ENCODE measurements around the gene SEH1L.
"Not testable (repeated sequence)": the region's sequence is repeated elsewhere in the genome, so short reads cannot be mapped to it uniquely, and the experiment has no call there.

Gene SEH1L, protein sequence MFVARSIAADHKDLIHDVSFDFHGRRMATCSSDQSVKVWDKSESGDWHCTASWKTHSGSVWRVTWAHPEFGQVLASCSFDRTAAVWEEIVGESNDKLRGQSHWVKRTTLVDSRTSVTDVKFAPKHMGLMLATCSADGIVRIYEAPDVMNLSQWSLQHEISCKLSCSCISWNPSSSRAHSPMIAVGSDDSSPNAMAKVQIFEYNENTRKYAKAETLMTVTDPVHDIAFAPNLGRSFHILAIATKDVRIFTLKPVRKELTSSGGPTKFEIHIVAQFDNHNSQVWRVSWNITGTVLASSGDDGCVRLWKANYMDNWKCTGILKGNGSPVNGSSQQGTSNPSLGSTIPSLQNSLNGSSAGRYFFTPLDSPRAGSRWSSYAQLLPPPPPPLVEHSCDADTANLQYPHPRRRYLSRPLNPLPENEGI

DNA sequence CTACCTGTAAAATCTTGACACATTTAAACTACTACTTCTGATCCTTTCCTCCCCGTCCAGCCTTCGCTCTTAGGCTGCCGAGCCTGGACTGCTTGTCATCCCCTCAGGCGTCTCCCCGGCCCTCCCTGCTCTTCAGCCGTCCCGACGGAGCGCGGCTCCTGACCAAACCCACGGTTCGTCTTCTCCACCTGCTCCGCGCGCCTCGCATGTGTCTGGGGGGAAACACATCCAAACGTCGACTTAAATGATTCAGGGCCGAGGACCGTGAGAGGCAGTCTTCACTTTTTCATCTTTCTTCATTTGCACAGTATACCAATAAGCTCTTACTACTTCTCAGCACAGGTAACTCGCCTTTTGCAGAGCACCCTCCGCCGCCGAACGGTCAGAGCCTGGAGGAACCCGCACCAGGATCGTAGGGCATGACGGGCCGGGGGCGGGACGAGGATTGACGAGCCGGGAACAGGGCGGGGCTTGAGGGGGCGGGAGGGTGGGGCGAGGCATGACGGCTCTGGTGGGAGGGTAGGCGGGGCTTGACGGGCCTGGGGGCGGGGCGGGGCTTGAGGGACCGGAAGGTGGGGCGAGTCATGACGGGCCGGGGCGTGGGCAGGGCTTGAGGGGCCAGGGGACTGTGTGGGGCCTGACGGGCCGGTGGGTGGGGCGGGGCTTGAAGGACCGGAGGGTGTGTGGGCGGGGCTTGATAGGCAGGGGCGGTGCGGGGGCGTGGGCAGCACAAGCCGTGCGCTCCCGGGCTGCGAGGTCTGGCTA is at the start of gene SEH1L:
SEH1L (plus strand) TSS at position 727 of the 765 bp plus-strand sequence. CDS start 111 bp downstream, outside the sequence.
- peak; percentile 99 for DNase-seq

DNA sequence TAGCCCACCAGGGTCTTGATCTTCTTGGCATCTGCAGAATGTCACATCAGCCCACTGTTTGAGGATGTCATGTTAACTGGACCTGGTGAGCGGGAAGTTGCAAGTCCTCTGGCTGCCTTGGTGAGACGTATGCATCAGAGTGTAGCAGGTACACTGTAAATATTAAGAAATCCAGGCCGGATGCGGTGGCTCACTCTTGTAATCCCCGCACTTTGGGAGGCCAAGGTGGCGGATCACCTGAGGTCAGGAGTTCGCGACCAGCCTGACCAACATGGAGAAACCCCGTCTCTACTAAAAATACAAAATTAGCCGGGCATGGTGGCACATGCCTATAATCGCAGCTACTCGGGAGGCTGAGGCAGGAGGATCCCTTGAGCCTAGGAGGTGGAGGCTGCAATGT is 46.6 kb upstream of the SEH1L start:
- not testable (repeated sequence) for DNase-seq

DNA sequence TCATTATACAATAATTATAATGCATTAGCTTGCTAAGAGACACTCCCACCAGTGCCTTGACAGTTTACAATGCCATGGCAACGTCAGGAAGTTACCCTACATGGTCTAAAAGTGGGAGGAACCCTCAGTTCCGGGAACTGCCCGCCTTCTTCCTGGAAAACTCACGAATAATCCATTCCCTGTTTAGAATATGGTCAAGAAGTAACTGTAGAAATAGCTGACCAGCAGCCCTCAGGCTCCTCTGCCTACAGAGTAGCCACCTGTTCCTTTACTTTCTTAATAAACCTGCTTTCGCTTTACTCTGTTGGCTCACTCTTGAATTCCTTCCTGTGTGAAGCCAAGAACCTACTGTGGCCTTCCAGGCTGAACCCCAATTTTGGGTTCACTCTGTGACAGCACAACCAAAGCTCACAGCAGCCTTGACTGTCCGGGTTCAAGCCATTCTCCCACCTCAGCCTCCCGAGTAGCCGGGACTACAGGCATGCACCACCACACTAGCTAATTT is 43.7 kb upstream of the SEH1L start:
- DNase-seq, result no peak

DNA sequence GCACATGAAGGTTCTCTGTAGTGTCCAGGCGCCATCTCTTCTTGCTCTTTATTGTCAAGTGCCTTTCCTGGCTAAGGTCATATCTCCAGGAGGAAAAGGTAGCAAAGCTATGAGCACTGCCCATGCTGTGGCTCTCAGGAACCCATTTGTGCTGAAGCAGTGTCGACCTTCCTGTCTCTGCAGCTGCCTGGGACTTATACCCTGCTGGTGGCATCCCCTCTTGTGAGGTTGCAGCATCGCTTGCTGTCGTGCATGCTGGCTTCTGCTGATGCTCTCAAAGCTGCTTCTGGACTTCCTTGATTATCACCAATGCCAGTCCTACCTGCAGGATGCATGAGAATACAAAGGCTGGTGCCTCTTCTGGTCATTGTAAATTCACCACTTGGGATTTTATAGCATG is 41.7 kb upstream of the SEH1L start:
- DNase-seq, result no peak

DNA sequence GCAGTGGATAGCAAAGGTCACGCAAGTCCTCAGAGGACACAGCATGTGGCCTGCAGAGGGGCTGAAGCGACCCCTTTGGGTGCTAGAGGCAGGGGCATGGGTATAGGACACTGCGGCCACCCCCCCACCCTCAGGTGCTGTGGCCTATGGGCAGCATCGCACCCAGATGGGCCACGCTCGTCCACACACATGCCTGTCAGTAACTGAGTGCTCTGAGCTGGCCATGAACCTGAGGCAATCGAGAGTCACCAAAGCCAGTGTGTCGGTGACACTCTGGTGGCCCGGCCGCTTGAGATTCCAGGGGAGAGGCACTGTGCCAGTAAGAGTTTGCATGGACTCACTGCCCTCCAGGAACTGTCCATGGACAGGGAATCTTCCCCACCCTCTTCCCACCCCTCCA is 41.0 kb upstream of the SEH1L start:
- no peak for DNase-seq

DNA sequence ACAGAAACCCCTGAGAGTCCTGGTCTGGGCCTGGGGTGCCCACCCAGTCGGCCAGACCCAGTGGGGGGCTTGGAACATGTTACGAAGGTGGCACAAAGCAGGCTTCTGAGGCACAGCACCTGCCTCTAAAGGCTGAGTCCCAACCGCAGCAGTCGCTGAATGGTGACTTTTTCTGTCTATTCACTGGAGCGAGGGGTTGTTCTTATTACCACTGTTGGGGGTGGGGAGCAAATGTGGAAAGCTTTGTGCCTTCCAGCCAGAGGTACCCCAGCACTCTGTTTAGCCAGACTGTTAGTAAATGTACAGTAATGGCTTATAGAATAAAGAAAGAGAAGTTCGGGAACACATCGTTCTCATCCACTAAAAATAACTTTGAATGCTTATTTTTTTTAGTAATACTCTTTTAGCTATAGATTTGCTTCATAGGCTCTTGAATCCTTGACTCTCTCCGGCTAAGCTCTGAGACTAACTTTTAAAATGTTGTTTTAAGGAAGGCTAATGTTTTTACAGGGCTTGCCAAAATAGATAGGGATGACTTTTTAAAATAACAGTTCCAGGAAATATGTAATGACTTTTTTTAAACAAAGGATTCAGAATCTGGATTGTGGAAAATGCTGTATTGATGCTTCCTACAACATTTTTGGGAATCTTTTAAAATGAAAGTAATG is 40.4 kb upstream of the SEH1L start:
- no peak for DNase-seq

DNA sequence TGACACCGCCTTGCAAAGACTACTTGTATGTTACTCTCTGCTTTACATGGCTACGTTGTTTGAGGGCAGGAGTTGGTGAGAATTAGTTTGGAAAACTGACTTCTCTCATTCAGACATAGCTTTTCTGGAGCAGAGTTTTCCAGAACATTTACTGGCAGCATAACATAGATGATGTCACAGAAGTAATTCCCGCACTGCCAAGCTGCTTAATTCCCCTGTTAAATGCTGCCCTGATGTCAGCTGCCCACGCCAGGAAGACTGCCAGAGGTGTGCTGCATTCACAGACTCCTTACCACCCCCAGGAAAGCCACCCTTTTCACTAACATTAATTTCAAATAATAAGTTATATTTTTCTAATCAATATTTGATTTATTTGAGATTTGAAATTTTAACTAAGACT is 39.1 kb upstream of the SEH1L start:
- DNase-seq, result no peak

DNA sequence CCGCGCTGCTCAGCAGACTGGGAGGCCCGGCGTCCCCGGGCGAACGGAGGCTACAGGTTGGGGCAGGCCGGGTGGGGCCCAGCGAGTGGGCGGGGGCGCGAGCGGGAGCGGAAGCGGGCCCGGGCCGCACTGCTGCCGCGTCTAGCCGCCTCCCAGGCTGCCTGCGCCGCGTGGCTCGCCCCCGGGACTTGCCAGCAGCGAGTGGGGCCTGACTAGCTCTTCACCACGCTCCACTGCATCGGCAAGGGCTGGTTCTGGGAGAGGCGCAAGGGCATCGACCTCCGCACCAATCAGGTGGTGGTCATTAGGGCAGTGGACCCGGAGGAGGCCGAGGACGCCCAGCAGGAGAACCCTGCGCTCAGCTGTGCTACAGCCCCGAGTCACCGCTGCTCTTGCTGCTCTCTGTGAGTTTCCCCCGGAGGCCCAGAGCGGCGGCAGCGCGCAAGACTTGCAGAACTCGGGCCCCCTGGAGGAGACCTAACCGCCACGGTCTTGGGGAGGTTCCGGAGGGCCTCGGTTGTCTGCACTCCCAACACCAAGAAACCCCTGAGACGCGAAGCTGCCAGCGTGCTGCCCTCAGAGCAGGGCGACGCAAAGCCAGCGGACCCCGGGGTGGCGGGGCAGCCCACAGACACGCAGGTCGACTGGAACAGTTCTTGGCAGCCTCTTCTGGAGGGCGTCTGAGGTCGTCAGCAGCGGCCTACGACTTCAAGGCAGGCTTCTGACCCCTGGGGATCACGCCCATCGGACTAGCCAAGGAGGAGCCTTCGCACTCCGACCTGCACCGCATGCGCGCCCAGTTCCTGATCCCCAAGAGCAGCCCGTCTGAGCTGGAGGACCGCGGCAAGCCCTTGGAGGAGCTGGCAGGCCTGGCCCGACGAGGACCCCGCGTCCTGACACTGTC is 36.5 kb upstream of the SEH1L start:
- no peak for DNase-seq

DNA sequence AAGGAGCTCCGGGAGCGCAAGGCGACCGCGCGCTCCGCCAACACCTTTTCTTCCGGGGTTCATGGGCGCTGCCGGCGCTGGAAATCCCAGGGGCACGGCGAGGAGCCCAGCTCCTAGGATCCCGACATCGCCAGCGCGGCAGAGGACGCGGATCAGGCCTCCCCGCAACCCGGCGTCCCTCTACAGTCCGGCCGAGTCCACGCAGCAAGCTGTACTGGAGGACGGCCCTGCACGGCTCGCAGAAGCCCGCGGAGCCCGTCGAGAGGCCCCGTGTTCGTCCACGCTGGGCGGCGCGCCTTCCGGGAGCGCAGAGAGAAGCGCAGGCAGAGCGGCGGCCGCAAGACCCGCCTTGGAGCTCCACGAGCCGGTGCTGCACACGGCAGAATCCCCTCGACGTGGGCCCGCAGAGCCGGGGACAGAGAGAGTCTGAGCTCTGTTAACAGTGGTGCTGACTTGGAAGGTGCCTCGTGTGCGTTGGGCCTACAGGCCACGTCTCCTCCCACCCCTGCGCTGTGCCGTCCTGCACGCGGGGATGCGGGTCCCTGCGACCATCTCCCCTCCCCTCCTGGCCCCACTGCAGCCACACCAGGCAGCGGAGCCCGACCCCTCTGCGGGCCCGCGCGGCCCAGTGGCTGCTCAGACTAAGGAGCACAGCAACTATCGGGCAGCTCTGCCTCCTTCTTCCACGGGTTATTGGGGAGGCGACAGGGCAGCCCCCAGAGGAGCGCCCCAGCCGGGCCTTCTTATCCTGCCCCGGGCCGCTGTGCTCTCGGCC is 35.7 kb upstream of the SEH1L start:
- DNase-seq, result no peak

DNA sequence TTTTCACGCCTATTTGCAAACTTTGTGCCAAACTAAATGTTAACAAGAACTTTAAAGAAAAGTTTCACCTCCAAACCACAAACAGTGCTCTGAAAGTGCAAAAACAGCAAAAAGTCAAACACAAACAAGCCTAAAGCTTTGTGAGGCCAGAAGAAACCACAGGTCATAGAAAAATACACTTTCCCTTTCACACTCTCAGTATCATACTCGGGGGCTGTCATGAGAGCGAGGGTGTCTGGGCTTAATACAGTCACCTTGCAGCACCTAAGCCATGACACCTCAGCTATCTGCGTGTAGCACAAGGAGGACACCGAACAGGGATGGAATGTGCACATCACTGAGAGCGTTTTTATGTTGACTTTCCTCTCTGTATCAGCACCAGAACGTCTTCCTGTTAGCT is 26.6 kb upstream of the SEH1L start:
- no peak for DNase-seq

DNA sequence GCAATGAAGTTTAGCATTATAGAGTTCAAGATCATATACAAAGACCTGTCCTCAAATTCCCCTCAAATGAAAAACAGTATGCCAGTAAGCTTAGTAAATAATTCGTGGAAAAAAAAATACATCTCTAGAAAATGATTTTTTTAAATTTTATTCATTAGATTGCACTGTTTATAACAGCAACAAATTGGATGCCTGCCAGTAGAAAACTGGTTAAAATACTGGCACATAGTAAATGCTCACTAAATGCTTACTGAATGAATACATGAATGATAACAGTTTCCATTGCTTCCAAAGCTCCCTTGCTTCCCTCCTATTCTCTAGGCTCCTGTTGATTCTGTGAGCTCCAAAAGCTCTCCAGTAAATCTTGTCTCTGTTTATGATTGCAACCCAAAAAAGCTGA is 25.5 kb upstream of the SEH1L start:
- DNase-seq, result no peak

DNA sequence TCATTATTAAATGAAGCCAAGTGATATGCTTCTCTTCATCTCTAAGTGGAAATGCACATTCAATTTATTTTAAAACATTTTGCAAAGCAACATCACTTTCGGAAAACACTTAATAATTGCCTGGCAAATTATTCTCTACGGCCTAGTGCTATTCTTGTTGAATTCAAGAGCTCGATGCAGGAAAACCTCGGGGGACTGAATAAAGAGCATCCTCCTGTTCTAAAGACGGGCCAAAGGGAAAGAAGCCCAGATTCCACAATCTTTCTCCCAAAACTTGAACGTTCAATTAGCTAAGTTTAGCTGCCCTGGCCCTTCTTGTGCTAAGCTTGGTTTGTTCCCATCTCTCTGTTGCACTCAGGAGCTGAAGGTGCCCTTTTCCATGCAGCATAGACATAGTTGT is 23.2 kb upstream of the SEH1L start:
- DNase-seq, result no peak

DNA sequence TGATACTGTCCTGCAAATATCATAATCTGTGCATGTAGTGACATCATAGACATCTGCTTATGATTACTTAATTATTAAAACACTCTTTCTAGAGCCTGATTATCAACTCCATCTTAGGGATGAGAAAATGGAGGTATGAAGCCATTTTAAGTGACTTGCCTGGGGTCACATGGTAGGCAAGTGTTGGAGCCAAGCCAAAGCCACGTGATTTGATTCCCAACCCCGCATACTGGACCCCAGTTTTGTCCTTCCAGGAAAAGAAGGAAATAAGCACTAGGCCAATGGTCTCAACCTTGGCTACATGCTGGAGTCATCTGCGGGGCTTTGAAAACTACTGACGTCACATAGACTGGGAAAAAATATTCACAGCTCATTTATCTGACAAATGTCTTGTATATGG is 19.6 kb upstream of the SEH1L start:
- DNase-seq, result no peak

DNA sequence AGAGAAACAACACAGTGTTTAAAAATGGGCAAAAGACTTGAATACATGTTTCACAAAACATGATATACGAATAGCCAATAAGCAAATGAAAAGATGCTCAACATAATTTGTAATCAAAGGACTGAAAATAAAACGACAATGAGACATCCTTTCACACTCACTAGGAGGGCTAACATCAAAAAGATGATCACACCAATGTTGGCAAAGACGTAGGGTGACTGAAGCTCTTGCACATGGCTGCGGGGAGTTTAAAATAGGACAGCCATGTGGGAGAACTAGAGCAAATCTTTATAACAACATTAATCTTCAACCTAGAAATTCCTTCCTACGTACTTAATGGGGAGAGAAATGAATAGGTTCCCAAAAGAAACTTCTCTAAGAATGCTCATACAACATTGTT is 19.2 kb upstream of the SEH1L start:
- no peak for DNase-seq

DNA sequence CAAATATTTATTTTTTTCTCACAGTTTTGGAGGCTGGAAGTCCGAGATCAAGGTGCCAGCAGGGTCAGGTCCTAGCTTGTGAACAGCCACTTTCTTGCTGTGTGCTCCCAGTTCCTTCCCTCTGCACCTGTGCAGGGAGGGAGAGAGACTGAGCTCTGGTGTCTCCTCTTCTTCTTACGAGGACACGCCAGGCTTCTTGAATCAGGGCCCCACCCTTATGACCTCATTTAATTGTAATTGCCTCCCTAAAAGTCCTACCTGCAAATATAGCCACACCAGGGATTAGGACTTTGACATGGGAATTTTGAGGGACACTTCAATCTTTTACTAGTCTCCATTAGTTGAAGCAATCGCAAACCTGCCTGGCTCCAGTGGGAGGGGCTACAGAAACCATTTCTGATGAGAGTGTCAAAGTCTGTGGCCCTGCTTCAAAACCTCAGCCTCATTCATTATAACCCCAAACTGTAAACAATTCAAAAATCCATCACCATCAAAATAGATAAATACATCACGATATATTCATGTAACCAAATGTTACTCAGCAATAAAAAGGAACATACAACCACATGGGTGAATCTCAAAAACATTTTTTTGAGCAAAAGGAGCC is 18.2 kb upstream of the SEH1L start:
- DNase-seq, result no peak

DNA sequence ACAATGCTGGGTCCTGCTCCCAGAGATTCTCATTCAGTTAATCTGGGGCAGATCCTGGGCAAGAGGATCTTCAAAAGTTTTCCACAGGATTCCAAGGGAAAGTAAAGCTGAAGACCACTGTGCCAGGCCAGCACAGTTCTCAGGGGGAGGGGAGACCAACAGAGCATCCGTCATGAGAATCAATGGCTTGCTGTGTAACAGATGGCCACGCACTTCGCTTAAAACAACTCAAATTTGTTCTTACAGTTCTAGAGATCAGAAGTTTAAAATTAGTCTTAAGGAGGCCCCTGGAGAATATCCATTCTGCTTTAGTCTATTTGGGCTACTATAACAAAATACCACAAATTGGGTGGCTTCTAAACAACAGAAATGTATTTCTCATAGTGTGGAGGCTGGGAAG is 17.4 kb upstream of the SEH1L start:
- DNase-seq, result no peak

DNA sequence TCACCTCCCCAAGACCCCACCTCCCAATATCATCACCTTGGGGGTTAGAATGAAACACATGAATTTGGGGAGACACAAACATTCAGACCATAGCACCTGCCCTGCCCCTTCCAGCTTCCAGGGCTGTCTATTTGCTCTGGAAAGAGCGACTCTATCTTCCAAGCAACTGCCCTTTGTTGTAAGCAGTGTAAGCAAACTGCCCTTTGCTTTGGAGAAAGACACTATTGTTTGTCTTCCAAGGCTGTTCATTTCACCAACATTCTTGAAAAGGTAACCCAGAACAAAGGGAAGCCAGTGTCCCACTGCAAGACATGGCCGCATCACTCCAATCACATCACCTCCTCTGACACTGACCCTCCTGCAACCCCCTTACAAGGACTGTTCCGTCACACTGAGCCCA is 16.9 kb upstream of the SEH1L start:
- no peak for DNase-seq

DNA sequence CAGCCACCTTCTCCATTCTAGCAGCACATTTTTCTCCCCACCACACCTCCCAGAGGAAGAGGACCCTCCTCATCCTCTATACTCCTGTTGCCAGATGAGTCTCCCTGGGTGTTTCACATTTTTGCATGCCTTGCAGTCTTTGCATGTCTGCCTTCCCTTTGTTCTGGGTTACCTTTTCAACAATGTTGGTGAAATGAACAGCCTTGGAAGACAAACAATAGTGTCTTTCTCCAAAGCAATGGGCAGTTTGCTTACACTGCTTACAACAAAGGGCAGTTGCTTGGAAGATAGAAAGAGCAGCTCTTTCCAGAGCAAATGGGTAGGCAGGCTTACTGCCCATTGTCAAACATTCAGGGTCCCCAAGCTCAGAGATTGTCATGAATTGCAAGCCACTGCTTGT is 14.5 kb upstream of the SEH1L start:
- no peak for DNase-seq

DNA sequence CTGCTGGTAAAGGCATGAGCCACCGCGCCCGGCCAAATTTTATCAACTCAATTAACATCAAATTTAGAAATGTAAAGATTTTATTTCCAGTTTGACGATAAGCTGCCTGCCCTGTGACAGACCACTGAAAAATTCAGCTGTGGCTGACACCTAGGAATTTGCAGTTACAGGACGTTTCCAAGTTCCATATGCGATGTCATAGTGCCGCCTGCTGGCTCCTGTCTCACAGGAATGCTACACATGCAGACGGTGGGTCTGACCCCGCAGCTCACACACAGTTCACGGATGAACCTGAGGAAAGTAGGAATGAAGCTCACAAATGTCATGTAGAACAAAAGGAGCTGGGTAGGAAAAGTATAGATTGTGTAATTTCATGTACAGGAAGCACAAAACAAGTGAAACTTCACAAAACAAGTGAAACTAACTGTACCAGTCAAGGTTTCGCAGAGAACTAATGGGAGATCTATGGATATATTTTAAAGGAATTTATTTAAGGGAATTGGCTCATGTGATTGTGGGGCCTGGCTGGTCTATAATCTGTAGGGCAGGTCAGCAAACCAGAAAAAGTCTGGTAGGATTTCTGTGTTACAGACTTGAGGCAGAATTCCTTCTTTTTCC is 13.2 kb upstream of the SEH1L start:
- peak; percentile 73 for DNase-seq

DNA sequence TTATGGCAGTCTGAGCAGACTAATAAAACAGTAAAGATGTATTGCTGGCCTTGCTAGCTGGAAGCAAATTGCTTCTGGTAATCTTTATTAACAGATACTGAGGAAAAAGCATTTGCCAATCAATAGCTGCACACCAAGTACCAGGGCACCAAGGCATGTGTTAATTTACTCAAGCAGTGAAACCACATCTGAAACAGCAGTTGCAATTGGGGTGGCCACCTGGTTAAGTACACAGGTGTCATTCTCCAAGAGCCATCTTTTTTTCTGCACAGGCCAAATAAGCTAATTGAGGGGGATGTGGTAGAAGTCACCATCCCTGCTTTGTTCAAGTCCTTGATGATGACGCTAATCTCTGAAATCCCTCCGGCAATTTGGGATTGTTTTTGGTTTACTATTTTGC is 8.6 kb upstream of the SEH1L start:
- no peak for DNase-seq

DNA sequence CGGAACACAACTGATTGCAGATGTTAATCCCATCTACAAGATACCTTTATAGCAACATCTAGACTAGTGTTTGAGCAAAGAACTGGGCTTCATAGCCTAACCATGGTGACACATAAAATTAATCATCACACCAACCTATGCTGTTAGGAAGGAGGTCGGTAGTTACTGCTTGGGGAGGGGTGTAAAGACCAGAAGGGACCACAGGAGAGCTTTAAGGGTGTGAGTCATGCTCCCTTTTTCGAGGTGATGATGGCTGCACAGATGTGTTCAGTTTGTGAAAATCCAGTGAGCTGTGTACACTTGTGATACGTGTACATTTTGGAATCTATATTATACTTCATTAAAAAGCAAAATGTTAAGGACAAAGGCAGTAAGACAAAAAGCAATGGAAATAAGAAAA is 4.6 kb upstream of the SEH1L start:
- DNase-seq, result no peak
